ENCODE measurements around the gene NKD2. TPM values are rescaled to one million over a fixed set of nuclear protein-coding genes. Genes with fewer than 3 reads are reported as not detected.

NKD2 gene
- total RNA-seq, 1 donor from 2014 or later, result 0.41 TPM

DNA sequence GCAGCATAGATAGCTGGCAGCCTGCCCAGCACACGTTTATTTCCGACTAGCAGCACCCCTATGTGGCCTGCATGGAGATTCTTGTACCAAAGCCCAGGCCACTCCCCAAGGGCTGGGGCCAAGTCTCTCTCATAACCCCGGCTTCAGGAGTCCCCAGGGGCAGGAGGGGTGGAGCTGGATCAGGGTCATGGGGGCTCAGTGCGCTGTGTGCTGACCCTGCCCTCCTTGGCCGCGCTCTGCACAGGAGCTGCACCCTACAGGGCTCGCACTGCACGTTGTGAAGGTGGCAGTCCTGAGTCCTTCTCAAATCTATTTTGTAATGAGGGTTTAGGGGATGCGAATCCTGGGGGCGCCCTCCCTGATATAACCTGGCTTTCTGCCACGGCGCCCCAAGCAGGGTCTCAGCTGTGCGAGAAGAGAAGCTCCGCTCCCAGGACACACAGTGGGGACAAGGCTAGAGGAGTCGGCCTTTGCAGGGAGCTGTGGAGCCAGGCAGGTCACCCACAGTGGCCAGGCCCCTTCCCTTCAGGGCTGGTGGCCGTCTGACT, 28.6 kb downstream of the NKD2 start:
- no peak for FAIRE-seq
- TF ChIP-seq, protein P1, sequence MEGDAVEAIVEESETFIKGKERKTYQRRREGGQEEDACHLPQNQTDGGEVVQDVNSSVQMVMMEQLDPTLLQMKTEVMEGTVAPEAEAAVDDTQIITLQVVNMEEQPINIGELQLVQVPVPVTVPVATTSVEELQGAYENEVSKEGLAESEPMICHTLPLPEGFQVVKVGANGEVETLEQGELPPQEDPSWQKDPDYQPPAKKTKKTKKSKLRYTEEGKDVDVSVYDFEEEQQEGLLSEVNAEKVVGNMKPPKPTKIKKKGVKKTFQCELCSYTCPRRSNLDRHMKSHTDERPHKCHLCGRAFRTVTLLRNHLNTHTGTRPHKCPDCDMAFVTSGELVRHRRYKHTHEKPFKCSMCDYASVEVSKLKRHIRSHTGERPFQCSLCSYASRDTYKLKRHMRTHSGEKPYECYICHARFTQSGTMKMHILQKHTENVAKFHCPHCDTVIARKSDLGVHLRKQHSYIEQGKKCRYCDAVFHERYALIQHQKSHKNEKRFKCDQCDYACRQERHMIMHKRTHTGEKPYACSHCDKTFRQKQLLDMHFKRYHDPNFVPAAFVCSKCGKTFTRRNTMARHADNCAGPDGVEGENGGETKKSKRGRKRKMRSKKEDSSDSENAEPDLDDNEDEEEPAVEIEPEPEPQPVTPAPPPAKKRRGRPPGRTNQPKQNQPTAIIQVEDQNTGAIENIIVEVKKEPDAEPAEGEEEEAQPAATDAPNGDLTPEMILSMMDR (IDR thresholded peaks at IDR 0.05; ENCODE audit: insufficient read depth, low read depth, low read length), result no peak
- no peak for TF ChIP-seq EZH2 (IDR thresholded peaks at IDR 0.05; ENCODE audit: insufficient read depth, low read length)
- no peaks in the 10 kb centered on the region for H4K20me1 ChIP-seq (ENCODE audit: insufficient read depth, low read length)
- peaks cover 4% of the 10 kb centered on the region for H3K36me3 Mint-ChIP-seq (ENCODE audit: low read depth, unreplicated experiment)
- H3K9ac ChIP-seq (ENCODE audit: low read length), result no peak overlapping the region
- no peak overlapping the region for H2AFZ ChIP-seq (ENCODE audit: low read depth, low read length)
- H3K4me2 ChIP-seq (ENCODE audit: low read length), result no peak overlapping the region
- no peak for DNase-seq (ENCODE audit: low read depth)
- H3K36me3 ChIP-seq (ENCODE audit: insufficient read depth, low read length), result no peaks in the 10 kb centered on the region
- no peak overlapping the region for H3K4me3 Mint-ChIP-seq (ENCODE audit: unreplicated experiment)
- H3K27ac Mint-ChIP-seq (ENCODE audit: unreplicated experiment), result no peak overlapping the region
- peaks cover 2% of the 10 kb centered on the region for H3K27me3 ChIP-seq (ENCODE audit: insufficient read depth, low read length)
- H3K4me1 ChIP-seq (ENCODE audit: insufficient read depth, low read length), result no peaks in the 10 kb centered on the region
- H3K9me3 Mint-ChIP-seq (ENCODE audit: unreplicated experiment), result peaks cover 12% of the 10 kb centered on the region
- H3K27ac ChIP-seq (ENCODE audit: low read depth, low read length), result no peak overlapping the region
- H3K4me3 ChIP-seq (ENCODE audit: insufficient read depth, low read depth, low read length), result no peak overlapping the region
- peaks cover 36% of the 10 kb centered on the region for H3K27me3 Mint-ChIP-seq (ENCODE audit: low read depth, unreplicated experiment)
- H3K4me1 Mint-ChIP-seq (ENCODE audit: low read depth, unreplicated experiment), result no peaks in the 10 kb centered on the region
- H3K9me3 ChIP-seq (ENCODE audit: insufficient read depth, low read depth, low read length), result peaks cover 18% of the 10 kb centered on the region
- no peaks in the 10 kb centered on the region for H3K79me2 ChIP-seq (ENCODE audit: insufficient read depth, low read length)

DNA sequence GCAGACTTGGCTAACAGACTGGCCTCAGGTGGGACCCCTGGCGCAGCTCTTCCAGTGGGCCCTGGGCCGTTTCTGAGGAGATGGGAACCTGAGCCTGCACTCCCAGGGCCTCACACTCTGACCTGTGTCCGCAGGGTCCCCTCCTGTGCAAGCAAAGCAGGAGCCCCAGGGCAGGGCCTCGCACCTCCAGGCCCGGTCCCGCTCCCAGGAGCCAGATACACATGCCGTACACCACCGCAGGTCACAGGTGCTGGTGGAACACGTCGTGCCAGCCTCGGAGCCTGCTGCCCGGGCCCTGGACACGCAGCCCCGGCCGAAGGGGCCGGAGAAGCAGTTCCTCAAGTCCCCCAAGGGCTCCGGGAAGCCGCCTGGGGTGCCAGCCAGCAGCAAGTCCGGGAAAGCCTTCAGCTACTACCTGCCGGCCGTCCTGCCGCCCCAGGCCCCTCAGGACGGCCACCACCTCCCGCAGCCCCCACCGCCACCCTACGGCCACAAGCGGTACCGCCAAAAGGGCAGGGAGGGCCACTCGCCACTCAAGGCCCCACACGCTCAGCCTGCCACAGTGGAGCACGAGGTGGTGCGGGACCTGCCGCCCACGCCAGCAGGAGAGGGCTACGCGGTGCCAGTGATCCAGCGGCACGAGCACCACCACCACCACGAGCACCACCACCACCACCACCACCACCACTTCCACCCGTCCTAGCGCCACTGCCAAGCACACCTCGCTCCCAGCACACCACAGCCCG, 29.2 kb downstream of the NKD2 start:
- Mint-ChIP-seq H3K27me3 (ENCODE audit: low read depth, unreplicated experiment) (peaks cover 38% of the 10 kb centered on the region), H3K9me3 (ENCODE audit: unreplicated experiment) (peaks cover 12% of the 10 kb centered on the region), H3K27ac (ENCODE audit: unreplicated experiment) (no peak overlapping the region), H3K4me3 (ENCODE audit: unreplicated experiment) (no peak overlapping the region), H3K4me1 (ENCODE audit: low read depth, unreplicated experiment) (no peaks in the 10 kb centered on the region), H3K36me3 (ENCODE audit: low read depth, unreplicated experiment) (peaks cover 4% of the 10 kb centered on the region)
- H3K27ac ChIP-seq (ENCODE audit: low read depth, low read length), result no peak overlapping the region
- no peak overlapping the region for H3K4me2 ChIP-seq (ENCODE audit: low read length)
- no peak for DNase-seq (ENCODE audit: low read depth)
- H4K20me1 ChIP-seq (ENCODE audit: insufficient read depth, low read length), result no peaks in the 10 kb centered on the region
- FAIRE-seq, result no peak
- H3K79me2 ChIP-seq (ENCODE audit: insufficient read depth, low read length), result no peaks in the 10 kb centered on the region
- no peak overlapping the region for H3K9ac ChIP-seq (ENCODE audit: low read length)
- no peak for TF ChIP-seq EZH2 (IDR thresholded peaks at IDR 0.05; ENCODE audit: insufficient read depth, low read length)
- TF ChIP-seq, protein P1 (IDR thresholded peaks at IDR 0.05; ENCODE audit: insufficient read depth, low read depth, low read length), result no peak
- H3K9me3 ChIP-seq (ENCODE audit: insufficient read depth, low read depth, low read length), result peaks cover 22% of the 10 kb centered on the region
- no peak overlapping the region for H2AFZ ChIP-seq (ENCODE audit: low read depth, low read length)
- no peaks in the 10 kb centered on the region for H3K4me1 ChIP-seq (ENCODE audit: insufficient read depth, low read length)
- no peak overlapping the region for H3K4me3 ChIP-seq (ENCODE audit: insufficient read depth, low read depth, low read length)
- H3K36me3 ChIP-seq (ENCODE audit: insufficient read depth, low read length), result no peaks in the 10 kb centered on the region
- H3K27me3 ChIP-seq (ENCODE audit: insufficient read depth, low read length), result peaks cover 2% of the 10 kb centered on the region

All from astrocyte (in vitro differentiated cells and primary cell).